SH-SY5Y (cell line): ENCODE measurements around the gene CRTAP.

Experiments used
- GATA2 ChIP-seq: IDR thresholded peaks from 2 replicates; pipeline ENCODE4 v1.6.1; 2011; ENCODE audit warnings: mild to moderate bottlenecking, low read depth, low read length
- GATA3 ChIP-seq: IDR thresholded peaks from 2 replicates; pipeline ENCODE4 v1.6.1; 2011; ENCODE audit warnings: low read depth, mild to moderate bottlenecking, low read length, moderate library complexity

Gene CRTAP

GRCh38 chr3:33117461-33117860 is 3.6 kb downstream of the CRTAP start:
- TF ChIP-seq GATA3 (no peak), GATA2 (no peak)

GRCh38 chr3:33119891-33120290 is 6.1 kb downstream of the CRTAP start:
- no peak for TF ChIP-seq GATA3
- TF ChIP-seq GATA2 = no peak

- no peak for TF ChIP-seq GATA2
Measured at GRCh38 chr3:33122991-33123390, 9.2 kb downstream of the CRTAP start.

GRCh38 chr3:33124638-33125037 is 10.8 kb downstream of the CRTAP start:
- TF ChIP-seq GATA2 = no peak
- TF ChIP-seq GATA3 = no peak

GRCh38 chr3:33125840-33126239 is 12.0 kb downstream of the CRTAP start:
- TF ChIP-seq GATA3 (no peak), GATA2 (no peak)

- TF ChIP-seq GATA2 (no peak), GATA3 (no peak)
Measured at GRCh38 chr3:33128706-33129105, 14.9 kb downstream of the CRTAP start.

- TF ChIP-seq GATA3 (no peak), GATA2 (no peak)
Measured at GRCh38 chr3:33130144-33130543, 16.3 kb downstream of the CRTAP start.

- TF ChIP-seq GATA2 = no peak
- TF ChIP-seq GATA3 = no peak
Measured at GRCh38 chr3:33131331-33132018, 17.7 kb downstream of the CRTAP start.

GRCh38 chr3:33132019-33132360 is 18.2 kb downstream of the CRTAP start:
- TF ChIP-seq GATA2 (no peak), GATA3 (no peak)

- TF ChIP-seq GATA2 (no peak), GATA3 (no peak)
Measured at GRCh38 chr3:33134026-33134625, 20.3 kb downstream of the CRTAP start.

GRCh38 chr3:33137691-33138090 is 23.9 kb downstream of the CRTAP start:
- TF ChIP-seq GATA2 (no peak), GATA3 (no peak)

GRCh38 chr3:33139996-33140395 is 26.2 kb downstream of the CRTAP start:
- TF ChIP-seq GATA3 (no peak), GATA2 (no peak)

GRCh38 chr3:33141006-33141405 is 27.2 kb downstream of the CRTAP start:
- TF ChIP-seq GATA3 (no peak), GATA2 (no peak)

- no peak for TF ChIP-seq GATA2
- TF ChIP-seq GATA3 = no peak
Measured at GRCh38 chr3:33144433-33144832, 30.6 kb downstream of the CRTAP start.

GRCh38 chr3:33145221-33145900 is 31.5 kb downstream of the CRTAP start:
- TF ChIP-seq GATA2 = no peak
- TF ChIP-seq GATA3 = no peak
